Activated naive CD8-positive, alpha-beta T cell treated with anti-CD3 and anti-CD28 coated beads, Interleukin-2, amount 10 ng/mL, durations not matched to agents 7 days and 5 days (primary cell): ENCODE results near the gene GOLM1. TPM values are rescaled to one million over a fixed set of nuclear protein-coding genes. Genes with fewer than 3 reads are reported as not detected.

Experiments
- total RNA-seq, 2 experiments: library from RNA; stranded (reverse); gene quantifications; one replicate each; pipeline ENCODE4 v1.2.3, GENCODE V29; 2021

Gene GOLM1
- total RNA-seq, 2 experiments from 2014 or later: 1.4 to 1.9 TPM

Other genes with a start within 250 kb of the GOLM1 start
- gene NAA35, start 158.4 kb downstream of the GOLM1 start, total RNA-seq: 10 to 100 TPM; 24.1 to 26.2 TPM
- gene C9orf153, start 160.1 kb upstream of the GOLM1 start, total RNA-seq: under 1 TPM; 0.30 to 0.34 TPM
- gene ISCA1, start 183.0 kb upstream of the GOLM1 start, total RNA-seq: 10 to 100 TPM; 21.2 to 24.5 TPM